ENCODE results near the gene KCNN2.
A peak's percentile ranks its signal among the peaks of the same experiment; 100 is the strongest.
"Not testable (repeated sequence)": the region's sequence is repeated elsewhere in the genome, so short reads cannot be mapped to it uniquely, and the experiment has no call there.

The KCNN2 gene

GRCh38 chr5:114418176-114419066, 56.6 kb downstream of the KCNN2 start:
- no peak for DNase-seq (ENCODE audit: low read depth, low spot score)

DNA sequence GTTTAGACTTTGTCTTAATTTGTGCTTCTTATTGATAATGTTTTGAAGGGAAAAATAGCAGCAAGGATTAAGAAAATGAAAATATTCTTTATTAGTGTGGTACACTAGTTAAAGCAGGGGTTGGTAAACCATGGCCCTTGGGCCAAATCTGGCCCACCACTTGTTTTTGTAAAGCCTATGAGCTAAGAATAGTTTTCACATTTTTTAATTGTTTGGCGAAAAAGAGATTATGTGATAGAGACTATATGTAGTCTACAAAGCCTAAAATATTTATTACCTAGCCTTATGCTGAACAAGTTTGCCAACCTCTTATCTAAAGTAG, 57.2 kb downstream of the KCNN2 start:
- DNase-seq (ENCODE audit: low read depth, low spot score): no peak

GRCh38 chr5:114419959-114420358, 58.1 kb downstream of the KCNN2 start:
- no peak for DNase-seq (ENCODE audit: low read depth, low spot score)

DNA sequence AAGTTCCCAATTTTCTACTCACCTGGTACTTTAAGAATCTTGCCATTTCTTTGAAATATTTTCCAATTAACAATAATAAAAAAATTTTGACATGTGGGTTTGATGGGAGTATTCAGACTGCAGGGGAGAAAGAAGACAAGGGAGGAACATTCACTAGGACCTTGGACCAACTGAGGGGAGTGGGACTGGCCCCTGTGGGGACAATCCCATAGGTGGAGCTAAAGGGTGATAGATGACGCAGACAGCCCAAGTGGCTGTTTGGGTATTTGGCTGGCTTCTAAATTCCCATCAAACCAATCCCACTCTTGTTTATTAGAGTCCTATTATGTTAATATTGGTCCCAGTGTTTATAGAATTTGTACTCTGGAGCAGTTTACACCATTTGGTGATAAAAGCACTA, 65.3 kb downstream of the KCNN2 start:
- no peak for DNase-seq (ENCODE audit: low read depth, low spot score)

DNA sequence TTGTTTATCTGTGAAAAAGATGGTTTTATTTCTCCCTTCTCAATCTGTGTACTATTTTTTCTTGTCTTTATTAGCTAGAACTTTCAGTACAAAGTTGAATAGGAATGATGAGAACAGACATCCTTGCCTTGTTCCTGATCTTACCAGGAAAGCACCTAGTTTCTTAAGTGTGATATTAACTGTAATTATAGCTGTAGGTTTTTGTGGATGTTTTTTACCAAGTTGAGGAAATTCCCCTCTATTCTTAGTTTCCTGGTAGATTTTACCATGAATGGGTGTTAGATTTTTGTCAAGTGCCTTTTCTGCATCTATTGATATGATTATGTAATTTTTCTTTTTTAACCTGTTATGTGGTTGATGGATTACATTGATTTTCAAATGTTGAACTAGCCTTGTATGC, 68.7 kb downstream of the KCNN2 start:
- no peak for DNase-seq (ENCODE audit: low read depth, low spot score)

GRCh38 chr5:114432684-114433083, 70.8 kb downstream of the KCNN2 start:
- not testable (repeated sequence) for DNase-seq (ENCODE audit: low read depth, low spot score)

DNA sequence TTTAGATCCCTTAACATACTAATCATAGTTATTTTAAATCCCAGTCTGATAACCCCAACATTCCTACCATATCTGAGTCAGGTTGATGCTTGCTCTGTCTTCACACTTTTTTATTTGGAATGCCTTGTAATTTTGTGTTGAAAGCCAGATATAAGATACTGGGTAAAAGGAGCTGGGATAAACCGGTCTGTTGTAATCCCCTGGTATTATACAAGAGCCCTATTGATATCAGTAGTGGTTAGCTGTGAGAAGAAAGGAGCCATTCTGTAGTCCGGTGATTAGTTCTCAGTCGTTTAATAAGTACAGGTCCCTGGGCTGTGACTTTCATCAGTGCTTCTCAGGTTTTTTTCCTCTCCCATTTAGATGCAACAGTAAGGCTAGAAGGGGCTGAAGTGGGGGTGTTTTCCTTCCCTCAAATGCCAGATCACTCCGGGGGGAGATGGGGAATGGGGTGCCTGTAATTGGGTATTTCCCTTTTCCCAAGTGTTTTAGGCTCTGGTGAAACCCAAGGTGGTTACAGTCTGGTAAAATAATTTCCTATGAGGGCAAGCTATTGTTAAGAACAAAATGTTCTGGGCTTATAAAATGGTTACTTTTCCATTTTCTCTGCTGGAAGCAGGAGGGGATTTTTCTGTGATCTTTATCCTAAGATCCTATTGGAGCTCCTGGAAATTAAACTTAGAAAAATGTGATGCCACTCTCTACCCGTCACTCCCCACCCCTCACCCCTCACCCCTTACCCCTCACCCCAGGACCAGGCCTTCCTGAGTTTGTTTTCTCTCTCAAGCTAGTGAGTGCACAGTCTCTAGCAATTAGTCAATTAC, 72.7 kb downstream of the KCNN2 start:
- DNase-seq (ENCODE audit: low read depth, low spot score): no peak

DNA sequence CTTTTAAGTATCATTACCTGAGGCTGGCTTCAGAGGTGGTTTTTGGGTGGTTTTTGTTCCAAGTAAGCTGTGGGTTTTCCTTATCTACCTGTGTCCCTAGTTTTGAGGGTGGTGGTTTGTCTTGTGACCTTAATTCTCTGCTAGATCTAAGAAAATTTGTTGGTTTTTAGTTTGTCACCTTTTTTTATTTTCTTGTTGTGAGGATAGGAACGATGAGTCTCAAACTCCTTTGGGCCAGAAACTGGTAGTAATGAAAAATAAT, 73.3 kb downstream of the KCNN2 start:
- DNase-seq (ENCODE audit: low read depth, low spot score): no peak

DNA sequence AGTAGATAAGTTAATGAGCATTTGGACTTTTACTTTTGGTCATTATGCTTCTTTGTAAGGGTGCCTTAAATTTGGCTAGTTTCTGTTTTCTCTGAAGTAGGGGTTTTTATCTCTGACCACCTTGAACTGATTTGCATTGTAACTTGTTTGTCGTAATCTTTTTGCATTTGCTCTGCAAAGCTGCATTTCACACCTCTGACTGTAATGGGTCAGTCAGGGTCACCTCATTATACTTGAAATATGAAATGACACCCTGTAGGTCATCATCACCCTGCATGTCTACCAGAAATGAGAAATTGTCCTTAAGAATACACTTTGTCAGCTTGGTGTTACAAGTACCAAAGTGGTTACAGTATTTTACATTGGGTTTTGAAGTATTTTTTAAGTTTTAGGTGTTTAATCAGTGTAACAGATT, 74.0 kb downstream of the KCNN2 start:
- no peak for DNase-seq (ENCODE audit: low read depth, low spot score)

DNA sequence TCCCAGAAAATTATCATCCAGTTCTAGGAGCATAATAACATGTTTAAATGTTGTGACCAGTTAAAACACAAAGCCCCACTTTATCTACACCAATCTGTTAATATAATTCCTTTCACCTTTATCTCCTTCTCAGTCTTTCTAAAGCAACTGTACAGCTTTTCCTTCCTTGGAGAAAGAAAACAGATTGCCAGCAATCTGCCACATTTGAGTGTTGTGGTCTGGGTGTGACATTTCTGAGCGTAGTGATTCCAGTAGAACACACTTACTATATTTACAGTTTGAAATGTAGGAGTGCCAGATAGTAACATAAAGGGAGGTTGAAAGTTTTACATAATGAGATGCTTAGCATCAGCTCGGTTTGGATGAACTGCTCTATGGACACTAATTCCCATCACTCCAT, 76.1 kb downstream of the KCNN2 start:
- no peak for DNase-seq (ENCODE audit: low read depth, low spot score)

GRCh38 chr5:114438471-114438870, 76.6 kb downstream of the KCNN2 start:
- DNase-seq (ENCODE audit: low read depth, low spot score): peak; percentile 10

- no peak for DNase-seq (ENCODE audit: low read depth, low spot score)
Measured at GRCh38 chr5:114447084-114447773, 85.4 kb downstream of the KCNN2 start.

- no peak for DNase-seq (ENCODE audit: low read depth, low spot score)
Measured at GRCh38 chr5:114448481-114448880, 86.6 kb downstream of the KCNN2 start.

- peak; percentile 84 for DNase-seq (ENCODE audit: low read depth, low spot score)
Measured at GRCh38 chr5:114449860-114450421, 88.1 kb downstream of the KCNN2 start.

DNA sequence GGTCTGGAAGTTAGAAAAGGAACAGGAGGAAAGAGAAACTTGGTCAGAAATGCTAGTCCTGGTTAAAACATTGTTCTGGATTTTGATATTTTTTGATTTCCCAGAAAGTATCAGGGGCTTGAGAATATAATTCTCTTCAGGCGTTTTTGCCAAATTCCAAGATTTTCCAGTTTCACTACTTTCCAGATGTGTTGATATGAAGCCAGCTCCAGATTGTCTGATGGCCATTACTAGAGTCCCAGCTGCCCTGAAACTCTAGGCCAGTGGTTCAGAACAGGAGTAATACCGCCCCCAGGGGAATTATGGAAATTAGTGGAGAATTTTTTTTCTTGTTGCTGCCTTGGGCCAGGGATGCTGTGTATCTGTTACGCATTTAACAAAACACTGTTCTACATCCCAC, 88.6 kb downstream of the KCNN2 start:
- DNase-seq (ENCODE audit: low read depth, low spot score): no peak

DNA sequence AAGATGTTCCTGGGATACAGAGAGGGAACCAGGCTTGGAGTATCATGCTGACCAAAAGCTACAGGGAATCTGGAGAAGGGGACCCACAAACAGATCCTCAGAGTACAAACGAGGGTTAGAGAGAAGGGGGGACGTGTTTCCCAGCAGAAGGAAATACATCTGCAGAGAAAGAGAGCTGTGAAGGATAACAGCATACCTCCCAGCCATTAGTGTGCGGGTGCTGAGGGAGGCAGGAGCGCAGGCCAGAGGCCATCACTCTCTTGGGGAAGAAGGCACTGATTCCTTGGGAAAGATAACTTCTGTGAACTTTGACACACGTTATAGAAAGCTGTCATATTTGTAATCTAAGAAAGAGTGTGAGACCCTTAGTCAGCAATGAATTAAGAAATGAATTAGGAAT, 96.9 kb downstream of the KCNN2 start:
- DNase-seq (ENCODE audit: low read depth, low spot score): no peak

DNA sequence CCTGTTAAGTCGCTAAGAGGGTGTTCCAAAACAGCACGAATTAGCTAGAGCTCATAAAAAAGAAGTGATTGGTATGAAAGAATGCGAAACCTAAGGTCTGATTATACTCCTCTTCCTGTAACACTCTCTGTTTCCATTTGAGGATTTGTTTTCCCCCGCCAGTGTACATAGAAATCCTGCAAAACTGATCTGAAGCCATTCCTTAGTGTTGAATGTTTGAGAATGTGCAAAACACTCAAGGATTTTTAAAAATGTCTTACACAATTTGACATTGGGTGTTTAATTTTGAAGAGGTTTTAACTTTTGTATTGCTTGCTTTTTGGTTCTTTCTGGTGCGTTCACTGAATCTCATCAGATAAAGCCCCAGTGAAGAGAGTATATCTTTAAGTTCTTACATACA, 105.3 kb downstream of the KCNN2 start:
- DNase-seq (ENCODE audit: low read depth, low spot score): no peak

DNA sequence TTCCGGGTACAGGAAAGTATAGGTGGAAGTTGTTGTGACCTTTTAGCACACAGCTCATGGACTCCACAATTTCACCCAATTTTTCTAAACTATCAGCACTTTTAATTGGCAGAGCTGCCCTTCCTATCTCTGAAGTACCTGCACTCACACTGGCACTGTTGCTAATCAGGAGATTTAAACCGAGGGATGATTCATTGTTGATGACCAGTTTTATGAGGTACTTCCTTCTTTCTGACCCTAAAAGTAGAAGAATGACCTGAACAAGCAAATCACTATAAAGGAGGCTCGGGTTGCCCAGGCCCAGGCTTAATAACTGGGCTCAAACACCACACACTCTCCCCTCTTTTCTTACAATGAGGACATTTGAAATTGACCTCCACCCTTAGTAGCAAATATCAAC, 105.9 kb downstream of the KCNN2 start:
- DNase-seq (ENCODE audit: low read depth, low spot score): no peak

- no peak for DNase-seq (ENCODE audit: low read depth, low spot score)
Measured at GRCh38 chr5:114469372-114469771, 107.5 kb downstream of the KCNN2 start.

- no peak for DNase-seq (ENCODE audit: low read depth, low spot score)
Measured at GRCh38 chr5:114471529-114471928, 109.7 kb downstream of the KCNN2 start.

GRCh38 chr5:114473541-114473940, 111.7 kb downstream of the KCNN2 start:
- no peak for DNase-seq (ENCODE audit: low read depth, low spot score)

GRCh38 chr5:114477816-114478334, 116.0 kb downstream of the KCNN2 start:
- no peak for DNase-seq (ENCODE audit: low read depth, low spot score)
